Gastrocnemius medialis (tissue), 4 donors: ENCODE data around the gene NUDT4.

Source experiments
- CTCF ChIP-seq, 5 experiments: fragments of 450-650 bp in 3 of 5; fragments of 200-600 bp in 2 of 5; sonication (generic) in 2 of 5; IDR thresholded peaks in 4 of 5; conservative IDR thresholded peaks in 1 of 5; 1 replicate in 4 of 5; 2 replicates in 1 of 5; pipeline ENCODE4 v1.5.1; 2016 to 2019; ENCODE audit warnings: antibody characterized with exemption in 5 of 5, mild to moderate bottlenecking in 3 of 5, moderate library complexity in 3 of 5
- POLR2A ChIP-seq, 2 donors: fragments of 450-650 bp; IDR thresholded peaks; one replicate each; pipeline ENCODE4 v1.6.1; 2017; ENCODE audit warnings: antibody characterized with exemption in 2 of 2, mild to moderate bottlenecking in 2 of 2, moderate library complexity in 2 of 2

- TF ChIP-seq CTCF (IDR thresholded peaks at IDR 0.05 in 4 of 5, conservative IDR thresholded peaks at IDR 0.05 in 1 of 5) (no peak), POLR2A (IDR thresholded peaks at IDR 0.05) (no peak)
Measured at GRCh38 chr12:93429852-93430251, 52.1 kb downstream of the NUDT4 start.
